HG02763 (cell line): ENCODE measurements around the gene ENOSF1.
A peak's percentile ranks its signal among the peaks of the same experiment; 100 is the strongest.

Experiments used
- ATAC-seq: cut with Tn5 transposase; IDR thresholded peaks from one replicate; pipeline ENCODE4 v1.9.1; 2021; ENCODE audit warnings: mild to moderate bottlenecking, moderate library complexity; ENCODE audit not compliant: unreplicated experiment

Gene ENOSF1

DNA sequence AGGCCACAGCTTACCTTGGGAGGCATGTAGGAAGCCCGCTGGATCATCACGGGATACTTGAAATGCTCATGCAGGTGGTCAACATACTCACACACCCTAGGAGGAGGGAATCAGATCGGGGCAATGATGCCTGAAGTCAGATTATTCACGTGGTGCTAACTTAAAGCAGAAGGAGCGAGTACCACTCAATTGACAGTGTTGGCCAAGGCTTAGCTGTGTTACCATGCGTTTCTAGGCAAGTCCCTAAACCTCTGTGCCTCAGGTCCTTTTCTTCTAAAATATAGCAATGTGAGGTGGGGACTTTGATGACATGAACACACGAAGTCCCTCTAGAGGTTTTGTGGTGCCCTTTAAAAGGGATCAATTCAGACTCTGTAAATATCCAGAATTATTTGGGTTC is 37.1 kb downstream of the ENOSF1 start:
- ATAC-seq = no peak

GRCh38 chr18:673769-674168 is 38.7 kb downstream of the ENOSF1 start:
- no peak for ATAC-seq

- ATAC-seq = no peak
Measured at GRCh38 chr18:673317-673716, 39.1 kb downstream of the ENOSF1 start.

- no peak for ATAC-seq
Measured at GRCh38 chr18:671405-671804, 41.0 kb downstream of the ENOSF1 start.

DNA sequence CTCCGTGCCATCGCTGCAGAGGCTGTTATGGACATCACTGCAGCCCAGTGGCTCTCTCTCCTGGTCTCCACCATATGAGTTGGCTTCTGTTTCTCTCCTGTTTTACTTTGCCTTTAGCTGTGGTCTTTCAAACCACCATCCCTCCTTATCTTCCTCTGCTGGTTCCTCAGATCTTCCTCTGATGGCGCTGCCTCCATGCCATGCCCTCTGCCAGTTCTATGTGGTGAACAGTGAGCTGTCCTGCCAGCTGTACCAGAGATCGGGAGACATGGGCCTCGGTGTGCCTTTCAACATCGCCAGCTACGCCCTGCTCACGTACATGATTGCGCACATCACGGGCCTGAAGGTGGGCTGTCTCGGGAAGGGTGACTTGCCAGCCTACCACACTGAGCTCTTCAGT is 41.9 kb downstream of the ENOSF1 start:
- no peak for ATAC-seq

- no peak for ATAC-seq
Measured at GRCh38 chr18:669077-669476, 43.4 kb downstream of the ENOSF1 start.

DNA sequence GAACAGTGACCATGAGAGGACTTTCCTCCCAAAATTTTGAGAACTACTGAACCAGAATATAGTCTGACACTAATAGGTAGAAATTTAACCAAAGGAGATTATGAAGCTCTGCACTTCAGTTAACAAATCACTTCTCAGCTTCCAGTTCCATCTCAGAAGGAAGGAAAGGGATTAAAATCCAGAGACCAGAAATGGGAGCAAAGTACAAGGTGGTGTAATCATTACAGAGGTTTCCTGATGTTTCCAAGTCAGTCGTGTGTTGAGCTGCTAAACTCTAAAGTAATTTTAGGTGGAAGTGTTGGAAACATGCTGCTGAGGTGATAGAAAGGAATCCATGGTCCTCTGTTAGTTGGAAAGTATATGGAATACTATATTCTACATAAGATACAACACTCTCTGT is 44.2 kb downstream of the ENOSF1 start:
- no peak for ATAC-seq

- ATAC-seq = no peak
Measured at GRCh38 chr18:666628-667027, 45.8 kb downstream of the ENOSF1 start.

GRCh38 chr18:666177-666576 is 46.3 kb downstream of the ENOSF1 start:
- no peak for ATAC-seq

GRCh38 chr18:662197-662596 is 50.2 kb downstream of the ENOSF1 start:
- no peak for ATAC-seq

GRCh38 chr18:659597-659996 is 52.8 kb downstream of the ENOSF1 start:
- no peak for ATAC-seq

DNA sequence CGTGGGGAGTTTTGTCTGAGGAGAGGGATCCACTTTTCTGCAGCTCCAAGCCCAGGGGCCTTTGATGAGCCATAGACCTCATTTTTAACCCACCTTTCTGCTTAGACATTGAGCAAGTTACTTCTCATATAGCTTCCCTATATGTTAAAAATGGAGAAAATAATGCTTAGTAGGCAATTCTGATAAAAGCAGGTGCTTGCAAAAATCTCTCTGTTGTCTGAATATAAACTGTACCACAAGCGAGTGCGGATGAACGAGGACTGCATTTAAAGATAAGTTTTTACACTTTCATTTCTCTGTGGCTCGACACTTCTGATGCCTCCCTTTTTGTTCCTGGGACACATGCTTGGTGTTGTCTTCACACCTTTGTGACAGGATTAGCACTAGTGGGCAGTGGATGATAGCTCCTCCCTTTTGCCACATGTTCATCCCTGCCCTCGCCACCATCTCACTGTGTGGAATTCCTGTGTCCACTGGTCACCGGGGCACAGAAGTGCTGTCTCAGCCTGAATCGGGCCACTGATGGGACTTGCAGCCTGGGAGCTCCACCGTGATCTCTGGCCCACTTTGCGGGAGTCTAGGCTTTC is 53.4 kb downstream of the ENOSF1 start:
- no peak for ATAC-seq

GRCh38 chr18:658001-658946 is 54.2 kb downstream of the ENOSF1 start:
- ATAC-seq = peak; percentile 55

DNA sequence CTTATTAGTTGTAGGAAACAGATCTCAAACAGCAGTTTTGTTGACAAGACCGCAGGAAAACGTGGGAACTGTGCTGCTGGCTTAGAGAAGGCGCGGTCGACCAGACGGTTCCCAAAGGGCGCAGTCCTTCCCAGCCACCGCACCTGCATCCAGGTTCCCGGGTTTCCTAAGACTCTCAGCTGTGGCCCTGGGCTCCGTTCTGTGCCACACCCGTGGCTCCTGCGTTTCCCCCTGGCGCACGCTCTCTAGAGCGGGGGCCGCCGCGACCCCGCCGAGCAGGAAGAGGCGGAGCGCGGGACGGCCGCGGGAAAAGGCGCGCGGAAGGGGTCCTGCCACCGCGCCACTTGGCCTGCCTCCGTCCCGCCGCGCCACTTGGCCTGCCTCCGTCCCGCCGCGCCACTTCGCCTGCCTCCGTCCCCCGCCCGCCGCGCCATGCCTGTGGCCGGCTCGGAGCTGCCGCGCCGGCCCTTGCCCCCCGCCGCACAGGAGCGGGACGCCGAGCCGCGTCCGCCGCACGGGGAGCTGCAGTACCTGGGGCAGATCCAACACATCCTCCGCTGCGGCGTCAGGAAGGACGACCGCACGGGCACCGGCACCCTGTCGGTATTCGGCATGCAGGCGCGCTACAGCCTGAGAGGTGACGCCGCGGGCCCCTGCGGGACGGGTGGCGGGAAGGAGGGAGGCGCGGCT is 55.0 kb downstream of the ENOSF1 start, which contains the start of gene TYMS:
TYMS (plus strand) TSS at position 343 of the 690 bp plus-strand sequence; CDS start at position 433, 90 bp downstream.
- peak; percentile 42 for ATAC-seq

DNA sequence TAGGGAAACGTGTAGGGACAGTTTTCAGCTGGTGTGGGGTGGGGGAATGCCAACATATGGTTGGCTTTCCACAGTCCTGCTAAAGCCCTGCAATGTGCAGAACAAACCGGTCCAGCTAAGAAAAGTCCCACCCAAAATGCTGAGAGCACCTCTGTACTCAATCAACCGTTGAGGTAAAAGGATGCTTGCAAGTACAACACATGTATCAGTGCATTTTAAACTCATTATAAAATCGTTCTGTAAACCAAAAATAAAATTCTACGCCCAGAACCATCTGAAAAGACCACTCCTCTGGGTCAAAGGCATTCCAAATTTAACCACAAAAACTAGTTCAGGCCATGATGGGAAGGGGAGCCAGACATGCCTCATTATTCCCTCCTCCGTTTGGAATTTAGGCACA is 57.0 kb downstream of the ENOSF1 start:
- ATAC-seq = no peak

DNA sequence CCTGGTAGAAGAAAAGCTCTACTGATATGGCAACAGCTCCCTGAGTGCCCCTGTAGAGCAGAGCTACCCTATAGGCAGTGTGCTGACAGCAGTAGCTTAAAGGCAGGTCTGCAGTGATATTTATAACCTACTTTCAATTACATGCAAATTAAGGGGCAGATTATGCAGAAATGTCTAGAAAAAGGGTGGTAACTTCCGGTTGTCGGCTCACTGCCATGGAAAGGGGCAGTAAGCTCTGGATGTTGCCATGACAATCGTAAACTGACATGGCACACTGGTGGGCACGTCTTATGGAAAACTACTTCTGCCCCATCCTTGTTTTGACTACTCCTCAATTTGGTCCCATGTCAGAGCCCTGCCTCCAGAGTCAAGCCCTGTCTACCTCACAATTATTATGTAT is 57.8 kb downstream of the ENOSF1 start:
- no peak for ATAC-seq

GRCh38 chr18:653512-653911 is 58.9 kb downstream of the ENOSF1 start:
- ATAC-seq = no peak

GRCh38 chr18:652131-652530 is 60.3 kb downstream of the ENOSF1 start:
- ATAC-seq = no peak

- peak; percentile 98 for ATAC-seq
Measured at GRCh38 chr18:650428-650858, 62.0 kb downstream of the ENOSF1 start.

DNA sequence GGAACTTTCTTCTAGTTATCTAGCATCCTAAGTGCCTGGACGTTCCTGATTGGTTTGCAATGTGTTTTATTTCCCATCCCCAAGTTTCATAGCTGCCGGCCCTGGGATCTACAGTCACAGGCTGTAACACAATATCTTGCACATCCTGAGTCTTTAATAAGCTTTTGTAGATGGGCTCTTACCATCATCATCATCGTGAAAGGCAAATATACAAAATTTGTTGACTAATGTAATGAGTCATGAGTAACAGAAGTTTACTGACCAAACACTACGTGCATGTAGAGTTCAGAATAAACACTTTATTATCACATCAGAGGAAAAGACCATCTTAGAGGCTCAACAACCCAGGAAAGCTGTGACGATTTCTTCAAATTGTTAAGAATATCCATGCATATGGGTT is 63.1 kb downstream of the ENOSF1 start:
- ATAC-seq = no peak

DNA sequence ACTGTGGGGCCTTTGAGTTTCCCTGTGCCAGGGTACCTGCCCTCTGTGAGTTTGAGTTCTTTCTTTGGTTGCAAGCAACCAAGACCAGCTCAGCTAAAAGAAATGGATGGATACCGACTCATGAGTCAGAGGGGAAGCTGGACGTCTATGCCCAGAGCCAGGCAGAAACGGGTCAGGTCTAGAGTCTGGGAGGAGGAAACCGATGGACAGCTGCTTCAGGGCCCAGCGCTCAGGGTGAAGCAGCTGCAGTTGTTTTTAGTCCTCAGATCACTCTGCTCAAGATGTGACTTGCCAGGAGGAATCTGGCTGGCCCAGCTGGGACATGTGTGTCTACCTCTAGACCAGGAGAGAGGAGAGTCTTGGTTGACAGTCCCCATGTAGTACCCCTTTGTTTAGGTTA is 65.1 kb downstream of the ENOSF1 start:
- no peak for ATAC-seq
